AG04450 (cell line): Measurements from ENCODE around the gene EIF4G2. TPM values are rescaled to one million over a fixed set of nuclear protein-coding genes. Genes with fewer than 3 reads are reported as not detected.

Experiments
- CTCF ChIA-PET: fragments of 300-600, 350-600 bp; formaldehyde crosslinking; extraction: SDS; loops from one replicate; lab custom pipeline; 2022; ENCODE audit warnings: antibody characterized with exemption, inconsistent platforms; lab: Charles Lee
- POLR2A ChIA-PET: fragments of 350-600 bp; formaldehyde crosslinking; extraction: SDS; loops from one replicate; lab custom pipeline; 2021; ENCODE audit warnings: antibody characterized with exemption, inconsistent platforms; lab: Yijun Ruan, JAX
- DNase-seq: peaks from one replicate; pipeline ENCODE4 v3.0.0-alpha.2; 2011; ENCODE audit warnings: low read depth, low spot score
- H3K27ac ChIP-seq: one replicate; pipeline ENCODE4 v1.5.1; 2012; ENCODE audit warnings: low read depth, low read length, control low read depth
- H3K27me3 ChIP-seq: one replicate; pipeline ENCODE4 v1.6.0; 2012; ENCODE audit warnings: low read length; ENCODE audit not compliant: control insufficient read depth, insufficient read depth
- H3K4me3 ChIP-seq: 2 replicates; pipeline ENCODE4 v1.5.1; 2011; ENCODE audit warnings: mild to moderate bottlenecking, low read depth, low read length, control low read depth
- H3K9me3 ChIP-seq: 2 replicates; pipeline ENCODE4 v1.5.1; 2012; ENCODE audit warnings: low read length; ENCODE audit not compliant: control insufficient read depth, insufficient read depth
- polyA plus RNA-seq: library from polyadenylated mRNA; depleted of rRNA; stranded (reverse); fragments of >200 nt; gene quantifications from 2 replicates; pipeline ENCODE4 v1.2.3, GENCODE V29; 2011
- TF ChIP-seq, protein P1 (sequence below): IDR thresholded peaks from 2 replicates; pipeline ENCODE4 v1.5.1; 2011; ENCODE audit warnings: low read depth, low read length, control low read depth, inconsistent platforms

Gene EIF4G2
- polyA plus RNA-seq, 1 experiment = 1,432 TPM

- ChIA-PET POLR2A (interaction anchor here (2.1 kb wide), 1 partner anchor 10 kb away, joined by 8 read pairs; no protein-coding TSS in a partner anchor), CTCF (interaction anchor here (0.7 to 1.0 kb wide), 4 partner anchors 14 to 221 kb away, joined by 3 to 5 read pairs (median 3); partner anchors contain the start of gene ZBED5)
- no peak for DNase-seq
- H3K27me3 ChIP-seq = no peaks in the 10 kb centered on the region
- TF ChIP-seq, protein P1, sequence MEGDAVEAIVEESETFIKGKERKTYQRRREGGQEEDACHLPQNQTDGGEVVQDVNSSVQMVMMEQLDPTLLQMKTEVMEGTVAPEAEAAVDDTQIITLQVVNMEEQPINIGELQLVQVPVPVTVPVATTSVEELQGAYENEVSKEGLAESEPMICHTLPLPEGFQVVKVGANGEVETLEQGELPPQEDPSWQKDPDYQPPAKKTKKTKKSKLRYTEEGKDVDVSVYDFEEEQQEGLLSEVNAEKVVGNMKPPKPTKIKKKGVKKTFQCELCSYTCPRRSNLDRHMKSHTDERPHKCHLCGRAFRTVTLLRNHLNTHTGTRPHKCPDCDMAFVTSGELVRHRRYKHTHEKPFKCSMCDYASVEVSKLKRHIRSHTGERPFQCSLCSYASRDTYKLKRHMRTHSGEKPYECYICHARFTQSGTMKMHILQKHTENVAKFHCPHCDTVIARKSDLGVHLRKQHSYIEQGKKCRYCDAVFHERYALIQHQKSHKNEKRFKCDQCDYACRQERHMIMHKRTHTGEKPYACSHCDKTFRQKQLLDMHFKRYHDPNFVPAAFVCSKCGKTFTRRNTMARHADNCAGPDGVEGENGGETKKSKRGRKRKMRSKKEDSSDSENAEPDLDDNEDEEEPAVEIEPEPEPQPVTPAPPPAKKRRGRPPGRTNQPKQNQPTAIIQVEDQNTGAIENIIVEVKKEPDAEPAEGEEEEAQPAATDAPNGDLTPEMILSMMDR = no peak
- peak overlapping the region; percentile 93 for H3K4me3 ChIP-seq
- no peaks in the 10 kb centered on the region; the same call in 1 of the 2 replicates for H3K9me3 ChIP-seq
- no peak overlapping the region for H3K27ac ChIP-seq
Observed at GRCh38 chr11:10806206-10806605, 2.5 kb downstream of the EIF4G2 start.

DNA sequence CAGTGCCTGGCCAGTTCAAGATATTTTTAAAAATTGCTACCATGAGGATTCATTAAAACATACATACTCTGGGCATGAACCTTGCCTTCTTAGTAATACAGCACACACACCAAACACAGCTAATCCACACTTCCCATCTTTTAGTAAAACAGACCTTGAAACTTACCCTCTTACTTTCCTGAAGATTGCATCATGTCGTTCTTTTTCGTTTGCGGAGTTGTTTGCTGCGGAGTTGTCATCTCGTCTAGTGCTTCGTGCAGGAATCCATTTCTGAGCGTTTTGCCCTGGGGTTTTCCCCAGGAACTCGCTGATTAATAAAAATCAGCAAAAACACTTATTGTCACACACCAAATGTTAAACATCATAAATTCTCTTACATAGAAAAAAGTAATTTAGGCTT, 3.0 kb downstream of the EIF4G2 start:
- no peak for DNase-seq
- peak overlapping the region; percentile 93 for H3K4me3 ChIP-seq
- ChIA-PET POLR2A (interaction anchor here (1.6 kb wide), 1 partner anchor 10 kb away, joined by 6 read pairs; no protein-coding TSS in a partner anchor), CTCF (interaction anchor here (0.7 to 1.4 kb wide), 3 partner anchors 13 to 210 kb away, joined by 3 to 9 read pairs (median 3); partner anchors contain the start of gene ZBED5)
- TF ChIP-seq, protein P1 = no peak
- H3K27me3 ChIP-seq = no peaks in the 10 kb centered on the region
- H3K9me3 ChIP-seq = no peaks in the 10 kb centered on the region; the same call in 1 of the 2 replicates
- H3K27ac ChIP-seq = no peak overlapping the region

DNA sequence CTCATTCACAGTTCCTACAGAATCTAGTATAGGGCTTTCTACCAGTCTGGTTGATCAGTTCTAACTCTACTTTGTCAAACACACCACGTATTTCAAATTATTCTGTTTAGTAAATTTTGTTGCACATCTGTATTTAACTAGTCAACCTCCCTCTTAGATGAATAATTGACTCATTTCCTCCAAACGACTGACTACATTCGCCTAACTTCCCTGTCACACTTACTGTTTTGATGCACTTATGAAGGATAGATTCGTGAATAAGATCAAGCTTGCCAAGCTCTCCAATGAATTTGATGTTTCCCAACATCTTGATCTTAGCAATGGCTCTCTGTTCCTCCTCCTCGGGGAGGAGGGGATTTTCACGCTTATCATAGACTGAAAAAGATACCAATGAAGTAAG, 5.0 kb downstream of the EIF4G2 start:
- TF ChIP-seq, protein P1 = no peak
- ChIA-PET CTCF (interaction anchor here (0.8 to 1.7 kb wide), 9 partner anchors 9 to 224 kb away, joined by 3 to 8 read pairs (median 4); no protein-coding TSS in a partner anchor), POLR2A (interaction anchor here (0.6 to 1.4 kb wide), 2 partner anchors 11 to 54 kb away, joined by 3 to 5 read pairs; partner anchors contain the start of gene ZBED5)
- DNase-seq = no peak
- no peak overlapping the region for H3K27ac ChIP-seq
- H3K9me3 ChIP-seq = no peaks in the 10 kb centered on the region; the same call in 1 of the 2 replicates
- H3K4me3 ChIP-seq = no peak overlapping the region
- H3K27me3 ChIP-seq = no peaks in the 10 kb centered on the region

GRCh38 chr11:10800292-10800691, 8.4 kb downstream of the EIF4G2 start:
- POLR2A ChIA-PET = interaction anchor here (1.7 kb wide), 1 partner anchor 9 kb away, joined by 7 read pairs; the partner anchor contains the start of gene EIF4G2
- H3K27ac ChIP-seq = no peak overlapping the region
- no peak for DNase-seq

More at GRCh38 chr11:10800292-10800691, 8.4 kb downstream of the EIF4G2 start:
- TF ChIP-seq, protein P1 = no peak
- H3K9me3 ChIP-seq = no peaks in the 10 kb centered on the region
- no peaks in the 10 kb centered on the region for H3K27me3 ChIP-seq
- CTCF ChIA-PET = no interaction called here
- no peak overlapping the region for H3K4me3 ChIP-seq
